ENCODE results near the gene TRIM39.
"Not testable (repeated sequence)": the region's sequence is repeated elsewhere in the genome, so short reads cannot be mapped to it uniquely, and the experiment has no call there.

Gene TRIM39

GRCh38 chr6:30326526-30327231, at the start of gene TRIM39:
TRIM39 (plus strand) TSS chr6:30326927; CDS start chr6:30329318, 2,391 bp downstream.
- Mint-ChIP-seq H3K4me1 (peaks cover 64% of the 10 kb centered on the region), H3K27me3 (no peaks in the 10 kb centered on the region), H3K27ac (peak within 1 kb of the TSS; percentile 96), H3K4me3 (peak within 1 kb of the TSS; percentile 96), H3K9me3 (no peaks in the 10 kb centered on the region), H3K36me3 (peaks cover 20% of the 10 kb centered on the region)

GRCh38 chr6:30280988-30281387, 45.7 kb upstream of the TRIM39 start:
- not testable (repeated sequence) for H3K27ac Mint-ChIP-seq, H3K4me1 Mint-ChIP-seq, H3K4me3 Mint-ChIP-seq, H3K27me3 Mint-ChIP-seq
- Mint-ChIP-seq H3K9me3 (peaks cover 39% of the 10 kb centered on the region), H3K36me3 (peaks cover 19% of the 10 kb centered on the region)

GRCh38 chr6:30282522-30282921, 44.2 kb upstream of the TRIM39 start:
- Mint-ChIP-seq H3K4me3 (no peak overlapping the region), H3K36me3 (peaks cover 24% of the 10 kb centered on the region), H3K27ac (no peak overlapping the region), H3K27me3 (no peaks in the 10 kb centered on the region), H3K9me3 (peaks cover 40% of the 10 kb centered on the region), H3K4me1 (no peaks in the 10 kb centered on the region)

GRCh38 chr6:30283761-30284160, 43.0 kb upstream of the TRIM39 start:
- H3K27me3 Mint-ChIP-seq = no peaks in the 10 kb centered on the region
- H3K4me3 Mint-ChIP-seq = no peak overlapping the region
- H3K36me3 Mint-ChIP-seq = peaks cover 32% of the 10 kb centered on the region
- no peaks in the 10 kb centered on the region for H3K4me1 Mint-ChIP-seq
- H3K9me3 Mint-ChIP-seq = peaks cover 42% of the 10 kb centered on the region
- no peak overlapping the region for H3K27ac Mint-ChIP-seq

- H3K27me3 Mint-ChIP-seq = no peaks in the 10 kb centered on the region
- peaks cover 35% of the 10 kb centered on the region for H3K9me3 Mint-ChIP-seq
- no peaks in the 10 kb centered on the region for H3K4me1 Mint-ChIP-seq
- H3K36me3 Mint-ChIP-seq = peaks cover 40% of the 10 kb centered on the region
- no peak overlapping the region for H3K27ac Mint-ChIP-seq
- no peak overlapping the region for H3K4me3 Mint-ChIP-seq
These were observed 39.6 kb upstream of the TRIM39 start for GRCh38 chr6:30287139-30287538.

GRCh38 chr6:30295837-30296236, 30.9 kb upstream of the TRIM39 start:
- no peaks in the 10 kb centered on the region for H3K27me3 Mint-ChIP-seq
- peaks cover 19% of the 10 kb centered on the region for H3K36me3 Mint-ChIP-seq
- H3K4me1 Mint-ChIP-seq = peaks cover 8% of the 10 kb centered on the region

GRCh38 chr6:30304002-30304401, 22.7 kb upstream of the TRIM39 start:
- Mint-ChIP-seq H3K9me3 (peaks cover 16% of the 10 kb centered on the region), H3K36me3 (peaks cover 57% of the 10 kb centered on the region), H3K4me3 (no peak overlapping the region), H3K4me1 (peaks cover 52% of the 10 kb centered on the region), H3K27me3 (no peaks in the 10 kb centered on the region), H3K27ac (peak overlapping the region; percentile 23)

More at GRCh38 chr6:30295837-30296236, 30.9 kb upstream of the TRIM39 start:
- no peak overlapping the region for H3K27ac Mint-ChIP-seq
- peaks cover 6% of the 10 kb centered on the region for H3K9me3 Mint-ChIP-seq
- H3K4me3 Mint-ChIP-seq = no peak overlapping the region

GRCh38 chr6:30311101-30311500, 15.6 kb upstream of the TRIM39 start:
- Mint-ChIP-seq H3K27me3 (no peaks in the 10 kb centered on the region), H3K27ac (no peak overlapping the region), H3K36me3 (peaks cover 37% of the 10 kb centered on the region), H3K9me3 (no peaks in the 10 kb centered on the region), H3K4me3 (no peak overlapping the region), H3K4me1 (peaks cover 55% of the 10 kb centered on the region)

GRCh38 chr6:30311671-30312070, 15.1 kb upstream of the TRIM39 start:
- Mint-ChIP-seq H3K4me1 (peaks cover 58% of the 10 kb centered on the region), H3K9me3 (no peaks in the 10 kb centered on the region), H3K27me3 (no peaks in the 10 kb centered on the region), H3K36me3 (peaks cover 36% of the 10 kb centered on the region), H3K4me3 (no peak overlapping the region), H3K27ac (no peak overlapping the region)

GRCh38 chr6:30312266-30312665, 14.5 kb upstream of the TRIM39 start:
- peaks cover 57% of the 10 kb centered on the region for H3K4me1 Mint-ChIP-seq
- peaks cover 31% of the 10 kb centered on the region for H3K36me3 Mint-ChIP-seq
- no peaks in the 10 kb centered on the region for H3K9me3 Mint-ChIP-seq
- no peak overlapping the region for H3K4me3 Mint-ChIP-seq
- H3K27ac Mint-ChIP-seq = no peak overlapping the region
- no peaks in the 10 kb centered on the region for H3K27me3 Mint-ChIP-seq

GRCh38 chr6:30312676-30313321, 13.9 kb upstream of the TRIM39 start:
- peaks cover 57% of the 10 kb centered on the region for H3K4me1 Mint-ChIP-seq
- peaks cover 30% of the 10 kb centered on the region for H3K36me3 Mint-ChIP-seq
- no peaks in the 10 kb centered on the region for H3K27me3 Mint-ChIP-seq
- no peak overlapping the region for H3K27ac Mint-ChIP-seq
- no peaks in the 10 kb centered on the region for H3K9me3 Mint-ChIP-seq
- no peak overlapping the region for H3K4me3 Mint-ChIP-seq

- no peak overlapping the region for H3K27ac Mint-ChIP-seq
- no peaks in the 10 kb centered on the region for H3K9me3 Mint-ChIP-seq
- H3K4me1 Mint-ChIP-seq = peaks cover 63% of the 10 kb centered on the region
- no peak overlapping the region for H3K4me3 Mint-ChIP-seq
- H3K36me3 Mint-ChIP-seq = peaks cover 26% of the 10 kb centered on the region
- H3K27me3 Mint-ChIP-seq = no peaks in the 10 kb centered on the region
These were observed 11.6 kb upstream of the TRIM39 start for GRCh38 chr6:30315156-30315555.

- Mint-ChIP-seq H3K27me3 (no peaks in the 10 kb centered on the region), H3K4me1 (peaks cover 81% of the 10 kb centered on the region), H3K9me3 (no peaks in the 10 kb centered on the region), H3K27ac (peak overlapping the region; percentile 81), H3K36me3 (peaks cover 31% of the 10 kb centered on the region), H3K4me3 (peak overlapping the region; percentile 66)
These were observed 8.7 kb upstream of the TRIM39 start for GRCh38 chr6:30317913-30318589.

GRCh38 chr6:30319146-30319835, 7.4 kb upstream of the TRIM39 start:
- Mint-ChIP-seq H3K4me3 (peak overlapping the region; percentile 19), H3K4me1 (peaks cover 86% of the 10 kb centered on the region), H3K36me3 (peaks cover 26% of the 10 kb centered on the region), H3K9me3 (no peaks in the 10 kb centered on the region), H3K27me3 (no peaks in the 10 kb centered on the region), H3K27ac (no peak overlapping the region)

GRCh38 chr6:30321692-30322388, 4.9 kb upstream of the TRIM39 start:
- Mint-ChIP-seq H3K27ac (peak overlapping the region; percentile 84), H3K9me3 (no peaks in the 10 kb centered on the region), H3K4me1 (peaks cover 86% of the 10 kb centered on the region), H3K27me3 (no peaks in the 10 kb centered on the region), H3K36me3 (peaks cover 29% of the 10 kb centered on the region), H3K4me3 (peak overlapping the region; percentile 79)
